NCI-H226 (cell line): ENCODE results near the gene MMP23B.
"Not testable (repeated sequence)": the region's sequence is repeated elsewhere in the genome, so short reads cannot be mapped to it uniquely, and the experiment has no call there.

Source experiments
- DNase-seq: peaks from one replicate; pipeline ENCODE4 v3.0.0-alpha.2; 2015

MMP23B gene

DNA sequence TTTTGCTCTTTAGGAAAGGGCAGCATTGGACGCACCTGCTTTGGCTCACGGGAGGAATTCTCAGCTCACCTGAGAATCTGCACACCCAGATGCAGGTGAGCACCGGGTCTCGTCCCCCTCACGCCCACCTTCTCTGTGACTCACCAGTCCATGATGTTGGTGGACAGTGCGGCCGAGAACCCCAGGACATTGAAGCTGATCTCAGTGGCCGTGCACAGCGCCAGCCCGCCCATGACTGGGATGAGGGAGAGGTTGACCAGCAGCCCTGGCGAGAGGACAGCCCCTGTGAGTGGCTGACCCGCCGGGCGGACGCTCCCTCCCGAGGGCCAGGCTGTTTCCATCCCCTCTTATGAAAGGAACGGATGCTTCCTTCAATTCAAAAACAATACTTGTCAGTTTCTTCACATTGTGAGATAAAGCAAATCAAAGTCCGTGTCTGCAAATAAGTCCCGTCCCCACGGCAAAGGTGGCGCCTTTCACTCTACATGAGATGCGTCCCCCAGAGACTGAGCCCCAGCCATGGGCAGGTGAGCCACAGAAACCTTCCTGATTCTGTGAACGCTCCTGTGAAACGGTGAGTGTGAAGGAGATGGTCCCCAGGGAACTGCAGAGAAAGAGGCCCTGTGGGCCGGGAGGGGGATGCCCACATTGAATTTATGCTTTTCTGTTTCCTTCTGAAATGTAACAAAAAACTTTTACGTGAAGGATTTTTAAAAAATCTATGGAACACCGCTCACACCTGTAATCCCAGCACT is 39.6 kb downstream of the MMP23B start:
- no peak for DNase-seq

DNA sequence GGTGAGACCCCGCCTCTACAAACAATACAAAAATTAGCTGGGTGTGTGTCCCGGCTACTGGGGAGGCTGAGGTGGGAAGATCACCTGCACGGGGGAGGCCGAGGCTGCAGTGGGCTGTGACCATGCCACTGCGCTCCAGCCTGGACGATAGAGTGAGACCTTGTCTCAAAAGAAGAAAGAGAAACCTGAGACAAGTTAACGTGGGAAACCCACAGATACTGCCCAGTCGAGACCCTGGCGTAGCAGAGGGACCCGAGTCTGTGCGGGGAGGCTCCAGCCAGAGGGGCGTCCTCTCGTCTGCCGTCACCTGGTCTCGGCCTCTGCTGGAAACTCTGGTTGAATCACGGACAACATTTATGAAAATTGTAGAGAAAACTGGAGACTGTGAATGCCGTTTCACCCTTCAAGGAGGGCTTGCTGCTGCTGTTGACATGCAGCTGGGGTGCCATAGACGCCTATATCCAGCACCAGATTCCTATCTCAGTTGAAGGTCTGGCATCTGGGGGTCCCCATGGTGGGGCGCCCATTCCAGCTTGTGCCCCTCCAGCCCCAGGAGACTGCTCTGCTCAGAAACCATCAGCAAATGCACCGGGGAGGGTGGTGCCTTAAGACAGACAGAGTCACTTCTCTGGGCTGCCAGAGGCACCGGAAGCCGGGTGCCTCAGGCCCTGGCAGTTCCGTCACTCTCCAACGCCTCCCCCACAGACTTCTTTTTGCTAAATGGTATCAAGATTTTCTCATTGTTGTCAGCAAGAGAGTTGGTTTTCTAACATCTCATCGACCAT is 40.4 kb downstream of the MMP23B start:
- DNase-seq, result no peak

GRCh38 chr1:1674806-1675205 is 42.8 kb downstream of the MMP23B start:
- not testable (repeated sequence) for DNase-seq

- DNase-seq, result not testable (repeated sequence)
Observed at GRCh38 chr1:1675218-1675617, 43.2 kb downstream of the MMP23B start.

DNA sequence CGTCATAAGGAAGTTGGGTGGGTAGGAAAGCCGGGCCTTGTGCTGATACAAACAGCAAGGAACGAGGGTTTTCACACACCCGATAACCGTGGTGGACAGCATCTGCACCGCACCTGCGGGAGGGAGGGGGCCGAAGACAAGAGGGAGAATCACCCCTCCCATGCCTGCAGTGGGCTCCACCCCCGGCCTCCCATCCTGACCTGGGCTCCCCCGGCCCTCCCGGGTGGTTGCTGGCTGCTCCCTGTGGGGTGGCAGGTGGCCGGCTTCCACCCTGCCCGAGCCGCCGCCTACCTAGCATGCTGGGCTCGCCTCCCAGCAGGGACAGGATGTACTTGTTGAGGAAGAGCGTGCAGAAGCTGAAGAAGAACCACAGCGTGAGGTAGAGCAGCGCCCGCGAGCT is 44.1 kb downstream of the MMP23B start:
- DNase-seq, result not testable (repeated sequence)

DNA sequence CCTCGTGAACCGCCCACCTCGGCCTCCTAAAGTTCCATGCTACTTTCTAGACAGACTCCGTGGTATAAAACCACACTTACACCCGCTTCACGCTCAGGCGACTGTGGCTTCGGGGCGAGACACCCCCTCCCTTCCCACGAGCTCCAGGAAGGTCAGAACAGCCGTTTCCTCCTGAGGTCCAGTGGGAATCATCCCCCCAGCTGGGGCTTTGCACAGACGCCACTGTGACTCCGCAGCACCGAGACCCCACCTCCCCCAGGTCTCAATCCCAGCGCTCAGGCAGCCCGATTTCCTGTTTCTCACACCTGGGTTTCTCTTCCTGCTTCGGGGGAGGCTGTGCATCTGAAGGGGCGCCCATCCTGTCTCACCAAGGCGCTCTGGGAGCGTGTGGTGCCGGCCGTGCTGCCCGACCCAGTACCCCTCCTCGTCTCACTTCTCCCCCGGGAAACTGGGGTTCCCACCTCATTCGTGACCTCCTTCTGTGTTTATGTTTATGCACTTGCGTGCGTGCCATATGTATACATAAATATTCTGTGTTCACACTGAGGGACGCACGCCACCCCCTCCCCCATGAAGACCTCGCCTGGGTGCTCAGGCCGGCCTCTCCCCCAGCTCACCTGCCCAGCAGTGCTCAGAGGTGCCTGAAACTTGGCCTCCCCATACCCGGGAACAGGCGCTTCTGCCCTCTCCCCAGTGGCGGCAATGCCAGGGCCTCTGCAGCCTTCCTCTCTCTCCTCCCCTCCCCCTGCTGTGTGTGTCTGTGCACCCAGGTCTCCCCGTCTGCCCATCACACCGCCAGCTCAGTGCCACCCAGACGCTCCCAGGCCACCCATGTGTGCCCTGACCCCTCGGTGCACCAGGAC is 46.0 kb downstream of the MMP23B start:
- DNase-seq, result no peak

- DNase-seq, result no peak
Observed at GRCh38 chr1:1678581-1679380, 46.8 kb downstream of the MMP23B start.

GRCh38 chr1:1680031-1680911 is 48.3 kb downstream of the MMP23B start:
- no peak for DNase-seq

GRCh38 chr1:1680912-1681273 is 48.9 kb downstream of the MMP23B start:
- no peak for DNase-seq

GRCh38 chr1:1683104-1683905 is 51.3 kb downstream of the MMP23B start:
- DNase-seq, result no peak
